HL-60 (cell line): ENCODE results near the gene HLCS.

Experiments used
- CTCF ChIP-seq: IDR thresholded peaks from one replicate; pipeline ENCODE4 v1.5.1; 2011; ENCODE audit warnings: low read length, control low read depth, inconsistent platforms; ENCODE audit not compliant: insufficient read depth
- SPI1 ChIP-seq: IDR thresholded peaks from 2 replicates; pipeline ENCODE4 v1.6.1; 2012; ENCODE audit warnings: low read depth, mild to moderate bottlenecking, borderline replicate concordance

GRCh38 chr21:36881228-36881627 is 85.2 kb downstream of the HLCS start:
- TF ChIP-seq SPI1: no peak
- TF ChIP-seq CTCF: no peak
